ENCODE data around the gene ZNF410.
"Not testable (repeated sequence)": the region's sequence is repeated elsewhere in the genome, so short reads cannot be mapped to it uniquely, and the experiment has no call there.

ZNF410 gene, protein sequence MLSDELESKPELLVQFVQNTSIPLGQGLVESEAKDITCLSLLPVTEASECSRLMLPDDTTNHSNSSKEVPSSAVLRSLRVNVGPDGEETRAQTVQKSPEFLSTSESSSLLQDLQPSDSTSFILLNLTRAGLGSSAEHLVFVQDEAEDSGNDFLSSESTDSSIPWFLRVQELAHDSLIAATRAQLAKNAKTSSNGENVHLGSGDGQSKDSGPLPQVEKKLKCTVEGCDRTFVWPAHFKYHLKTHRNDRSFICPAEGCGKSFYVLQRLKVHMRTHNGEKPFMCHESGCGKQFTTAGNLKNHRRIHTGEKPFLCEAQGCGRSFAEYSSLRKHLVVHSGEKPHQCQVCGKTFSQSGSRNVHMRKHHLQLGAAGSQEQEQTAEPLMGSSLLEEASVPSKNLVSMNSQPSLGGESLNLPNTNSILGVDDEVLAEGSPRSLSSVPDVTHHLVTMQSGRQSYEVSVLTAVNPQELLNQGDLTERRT

GRCh38 chr14:73886449-73887317, at the start of gene ZNF410:
Gene ZNF410, plus strand, starts transcription at chr14:73886859. Its CDS starts 5,317 bp downstream, at chr14:73892176.
- Mint-ChIP-seq H3K4me3 (peak within 1 kb of the TSS; percentile 89 to 91), H3K27ac (peak within 1 kb of the TSS; percentile 99), H3K9me3 (no peaks in the 10 kb centered on the region), H3K27me3 (no peaks in the 10 kb centered on the region), H3K36me3 (peaks cover 8 to 24% of the 10 kb centered on the region in 2 donors), H3K4me1 (peaks cover 22 to 50% of the 10 kb centered on the region in 2 donors)
- DNase-seq: peak; percentile 94
- peak; percentile 99 for ATAC-seq (replicated peaks)

GRCh38 chr14:73838293-73839034, 48.2 kb upstream of the ZNF410 start:
- not testable (repeated sequence) for H3K9me3 Mint-ChIP-seq; H3K27ac Mint-ChIP-seq; H3K4me1 Mint-ChIP-seq; H3K36me3 Mint-ChIP-seq; H3K4me3 Mint-ChIP-seq; DNase-seq; ATAC-seq (replicated peaks); H3K27me3 Mint-ChIP-seq

- no peaks in the 10 kb centered on the region for H3K27me3 Mint-ChIP-seq
- DNase-seq: no peak
- no peak overlapping the region for H3K4me3 Mint-ChIP-seq
- no peak for ATAC-seq (replicated peaks)
- H3K9me3 Mint-ChIP-seq: no peaks in the 10 kb centered on the region
- H3K4me1 Mint-ChIP-seq: peaks cover 0 to 2% of the 10 kb centered on the region in 2 donors
- no peaks in the 10 kb centered on the region for H3K36me3 Mint-ChIP-seq
- no peak overlapping the region for H3K27ac Mint-ChIP-seq
These were observed 44.5 kb upstream of the ZNF410 start for GRCh38 chr14:73842201-73842600.

DNA sequence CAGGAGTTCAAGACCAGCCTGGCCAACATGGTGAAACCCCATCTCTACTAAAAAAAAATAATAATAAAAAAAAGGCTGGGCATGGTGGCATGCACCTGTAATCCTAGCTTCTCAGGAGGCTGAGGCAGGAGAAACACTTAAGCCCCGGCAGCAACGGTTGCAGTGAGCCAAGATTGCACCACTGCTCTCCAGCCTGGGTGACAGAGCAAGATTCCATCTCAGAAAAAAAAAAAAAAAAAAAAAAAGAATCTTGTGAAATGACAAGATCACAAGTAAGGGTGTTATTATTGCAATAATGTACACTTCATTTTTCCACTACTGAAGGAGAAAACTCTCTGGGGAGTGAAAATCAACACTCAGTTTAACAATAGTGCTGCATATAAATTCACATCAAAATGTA, 43.8 kb upstream of the ZNF410 start:
- no peak for ATAC-seq (replicated peaks)
- DNase-seq: no peak
- Mint-ChIP-seq H3K4me3 (no peak overlapping the region), H3K27me3 (no peaks in the 10 kb centered on the region), H3K9me3 (no peaks in the 10 kb centered on the region), H3K4me1 (no peaks in the 10 kb centered on the region), H3K27ac (no peak overlapping the region), H3K36me3 (no peaks in the 10 kb centered on the region)

- H3K27me3 Mint-ChIP-seq: no peaks in the 10 kb centered on the region
- H3K4me1 Mint-ChIP-seq: no peaks in the 10 kb centered on the region
- DNase-seq (no peak), ATAC-seq (replicated peaks) (no peak)
- H3K9me3 Mint-ChIP-seq: no peaks in the 10 kb centered on the region
- H3K36me3 Mint-ChIP-seq: no peaks in the 10 kb centered on the region
- no peak overlapping the region for H3K27ac Mint-ChIP-seq
- no peak overlapping the region for H3K4me3 Mint-ChIP-seq
These were observed 43.4 kb upstream of the ZNF410 start for GRCh38 chr14:73843296-73843695.

DNA sequence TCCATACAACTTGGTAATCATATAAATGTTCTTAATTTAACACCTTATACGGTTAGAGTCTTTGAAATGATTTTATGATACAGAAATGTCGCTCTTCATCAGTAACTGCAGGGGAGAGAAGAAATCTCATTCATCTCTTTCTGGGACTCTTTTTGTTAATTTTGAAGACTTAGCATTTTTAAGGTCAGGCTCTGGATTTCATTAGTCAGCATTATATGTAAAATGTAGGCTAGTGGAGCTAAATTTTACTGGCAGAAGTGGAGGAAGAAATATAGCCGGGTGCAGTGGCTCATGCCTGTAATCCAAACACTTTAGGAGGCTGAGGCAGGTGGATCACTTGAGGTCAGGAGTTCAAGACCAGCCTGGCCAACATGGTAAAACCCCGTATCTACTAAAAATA, 39.7 kb upstream of the ZNF410 start:
- Mint-ChIP-seq H3K27ac (no peak overlapping the region), H3K4me3 (no peak overlapping the region), H3K27me3 (no peaks in the 10 kb centered on the region), H3K36me3 (peaks cover 0 to 2% of the 10 kb centered on the region in 2 donors), H3K4me1 (peaks cover 6 to 12% of the 10 kb centered on the region in 2 donors), H3K9me3 (no peaks in the 10 kb centered on the region)
- ATAC-seq (replicated peaks) (no peak), DNase-seq (no peak)

DNA sequence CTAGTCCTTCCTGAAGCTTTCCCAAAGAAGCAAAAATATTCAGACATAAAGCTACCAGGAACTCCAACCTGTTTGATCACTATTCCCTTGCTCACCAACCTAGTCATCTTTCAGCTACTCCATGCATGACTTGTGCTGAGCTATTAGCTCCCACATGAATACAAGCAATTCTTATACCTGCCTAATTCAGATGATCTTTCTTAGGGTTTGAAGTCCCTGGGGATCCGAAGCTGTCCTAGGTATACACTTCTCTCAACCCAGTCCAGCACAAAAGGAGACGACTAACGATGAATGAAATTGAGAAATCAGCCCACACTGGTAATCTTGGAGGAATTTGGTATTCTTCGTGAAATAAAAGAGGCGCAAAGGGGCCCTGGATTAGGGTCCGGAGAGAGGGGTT, 35.7 kb upstream of the ZNF410 start:
- H3K9me3 Mint-ChIP-seq: no peaks in the 10 kb centered on the region
- peak overlapping the region; percentile 94 to 99 for H3K4me3 Mint-ChIP-seq
- peak overlapping the region; percentile 99 for H3K27ac Mint-ChIP-seq
- ATAC-seq (replicated peaks) (no peak), DNase-seq (no peak)
- peaks cover 9 to 20% of the 10 kb centered on the region in 2 donors for H3K4me1 Mint-ChIP-seq
- H3K36me3 Mint-ChIP-seq: peaks cover 5% of the 10 kb centered on the region in 2 donors
- no peaks in the 10 kb centered on the region for H3K27me3 Mint-ChIP-seq

GRCh38 chr14:73851567-73852382, 34.9 kb upstream of the ZNF410 start, which contains the start of gene PTGR2:
Gene PTGR2, plus strand, starts transcription at chr14:73851831. Its CDS starts 7,032 bp downstream, at chr14:73858863.
- Mint-ChIP-seq H3K9me3 (no peaks in the 10 kb centered on the region), H3K4me3 (peak within 1 kb of the TSS; percentile 94 to 99), H3K27me3 (no peaks in the 10 kb centered on the region), H3K27ac (peak within 1 kb of the TSS; percentile 99), H3K36me3 (peaks cover 5% of the 10 kb centered on the region in 2 donors), H3K4me1 (peaks cover 9 to 20% of the 10 kb centered on the region in 2 donors)
- DNase-seq (peak; percentile 91), ATAC-seq (replicated peaks) (peak; percentile 97 to 98)

DNA sequence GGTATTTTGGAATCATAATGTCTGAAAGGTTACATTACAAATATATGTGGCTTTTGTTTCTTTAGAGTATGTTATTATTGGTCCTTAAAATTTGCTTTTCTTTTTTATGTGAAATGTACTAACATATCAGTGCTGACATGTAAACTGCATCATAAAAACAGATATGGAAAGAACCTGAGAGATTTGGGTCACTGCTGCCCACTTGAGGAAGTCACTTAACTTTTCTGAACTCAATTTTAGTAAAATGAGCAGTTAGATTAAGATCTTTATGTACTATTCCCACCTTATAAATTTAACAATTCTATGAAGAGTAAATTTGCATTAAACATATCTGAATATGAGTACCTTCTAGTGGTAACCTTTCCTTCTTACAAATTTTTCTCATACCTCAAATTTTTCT, 27.5 kb upstream of the ZNF410 start:
- Mint-ChIP-seq H3K4me1 (no peaks in the 10 kb centered on the region), H3K4me3 (no peak overlapping the region), H3K27ac (no peak overlapping the region), H3K36me3 (peaks cover 2 to 8% of the 10 kb centered on the region in 2 donors), H3K27me3 (no peaks in the 10 kb centered on the region), H3K9me3 (no peaks in the 10 kb centered on the region)
- DNase-seq: no peak
- no peak for ATAC-seq (replicated peaks)

GRCh38 chr14:73861073-73861472, 25.6 kb upstream of the ZNF410 start:
- DNase-seq (no peak), ATAC-seq (replicated peaks) (no peak)
- Mint-ChIP-seq H3K4me1 (no peaks in the 10 kb centered on the region), H3K36me3 (peaks cover 8 to 18% of the 10 kb centered on the region in 2 donors), H3K4me3 (no peak overlapping the region), H3K27me3 (no peaks in the 10 kb centered on the region), H3K9me3 (no peaks in the 10 kb centered on the region), H3K27ac (no peak overlapping the region)

- Mint-ChIP-seq H3K27me3 (no peaks in the 10 kb centered on the region), H3K4me3 (no peak overlapping the region), H3K9me3 (no peaks in the 10 kb centered on the region), H3K4me1 (no peaks in the 10 kb centered on the region), H3K27ac (no peak overlapping the region), H3K36me3 (peaks cover 8 to 21% of the 10 kb centered on the region in 2 donors)
- DNase-seq (no peak), ATAC-seq (replicated peaks) (no peak)
These were observed 24.2 kb upstream of the ZNF410 start for GRCh38 chr14:73862480-73862879.

- no peak overlapping the region for H3K4me3 Mint-ChIP-seq
- H3K9me3 Mint-ChIP-seq: no peaks in the 10 kb centered on the region
- H3K27me3 Mint-ChIP-seq: no peaks in the 10 kb centered on the region
- H3K4me1 Mint-ChIP-seq: no peaks in the 10 kb centered on the region
- H3K27ac Mint-ChIP-seq: no peak overlapping the region
- ATAC-seq (replicated peaks) (no peak), DNase-seq (no peak)
- H3K36me3 Mint-ChIP-seq: peaks cover 8 to 21% of the 10 kb centered on the region in 2 donors
These were observed 23.4 kb upstream of the ZNF410 start for GRCh38 chr14:73863209-73863608.

DNA sequence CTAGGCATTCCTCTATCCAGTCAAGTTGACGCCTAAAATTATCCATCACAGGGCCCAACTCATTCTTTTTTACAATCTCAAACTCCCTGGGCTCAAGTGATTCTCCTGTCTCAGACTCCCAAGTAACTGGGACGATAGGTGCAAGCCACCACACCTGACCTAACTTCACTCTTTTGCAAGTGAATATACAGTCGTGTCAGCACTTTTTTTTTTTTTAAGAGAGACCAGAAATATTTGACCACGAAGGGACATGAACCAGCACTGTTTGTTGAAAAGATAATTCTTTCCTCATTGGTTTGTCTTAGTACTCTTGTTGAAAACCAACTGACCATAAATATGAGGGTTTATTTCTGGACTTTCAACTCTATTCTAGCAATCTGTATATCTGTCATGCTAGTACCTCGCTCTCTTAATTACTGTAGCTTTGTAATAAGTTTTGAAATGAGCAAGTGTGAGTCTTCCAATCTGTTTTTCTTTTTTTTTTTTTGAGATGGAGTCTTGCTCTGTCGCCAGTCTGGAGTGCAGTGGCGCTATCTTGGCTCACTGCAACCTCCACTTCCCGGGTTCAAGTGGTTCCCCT, 21.0 kb upstream of the ZNF410 start:
- ATAC-seq (replicated peaks) (no peak), DNase-seq (no peak)
- no peak overlapping the region for H3K27ac Mint-ChIP-seq
- no peaks in the 10 kb centered on the region for H3K27me3 Mint-ChIP-seq
- H3K4me3 Mint-ChIP-seq: no peak overlapping the region
- H3K36me3 Mint-ChIP-seq: peaks cover 8 to 21% of the 10 kb centered on the region in 2 donors
- no peaks in the 10 kb centered on the region for H3K9me3 Mint-ChIP-seq
- H3K4me1 Mint-ChIP-seq: no peaks in the 10 kb centered on the region
